ENCODE results near the gene C11orf58.

DNA sequence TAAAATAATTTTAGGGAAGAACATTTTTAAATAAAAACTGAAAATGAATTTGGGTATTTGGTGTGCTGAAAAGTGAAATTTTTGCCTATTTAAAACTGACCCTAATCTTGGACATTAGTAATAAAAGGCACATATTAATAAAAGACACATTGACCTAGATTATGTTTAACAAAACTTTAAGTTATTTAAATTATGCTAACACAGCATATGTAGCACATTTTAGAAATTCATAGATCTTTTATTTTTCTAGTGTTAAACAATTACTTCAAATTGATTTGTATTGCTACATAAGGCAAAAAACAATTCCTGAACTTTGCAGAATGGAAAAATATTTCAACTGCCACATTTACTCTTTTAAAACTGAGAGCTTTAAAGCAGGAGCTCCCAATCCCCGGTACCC lies 10.6 kb downstream of the C11orf58 start:
- TF ChIP-seq POLR2A (IDR thresholded peaks at IDR 0.05; ENCODE audit: low read depth, low read length) = no peak
- TF ChIP-seq POLR2AphosphoS5 (IDR thresholded peaks at IDR 0.05; ENCODE audit: low read depth, low read length) = no peak
